Activated CD8-positive, alpha-beta memory T cell treated with anti-CD3 and anti-CD28 coated beads for 36 hours (primary cell): Measurements from ENCODE around the gene PCSK4. TPM values are rescaled to one million over a fixed set of nuclear protein-coding genes. Genes with fewer than 3 reads are reported as not detected.

ENCODE experiments used
- CTCF ChIA-PET: fragments of 350-600 bp; sonication (Branson Sonifier 250); formaldehyde crosslinking; loops from one replicate; lab custom pipeline; 2021; ENCODE audit warnings: antibody characterized with exemption; lab: Charles Lee
- POLR2A ChIA-PET: fragments of 350-600 bp; sonication (Branson Sonifier 250); formaldehyde crosslinking; loops from one replicate; lab custom pipeline; 2021; ENCODE audit warnings: antibody characterized with exemption; lab: Charles Lee
- total RNA-seq, 2 experiments: library from RNA; stranded (reverse); gene quantifications; one replicate each; pipeline ENCODE4 v1.2.3, GENCODE V29; 2021

PCSK4 gene
- total RNA-seq, 2 experiments from 2014 or later, result 1.3 TPM

DNA sequence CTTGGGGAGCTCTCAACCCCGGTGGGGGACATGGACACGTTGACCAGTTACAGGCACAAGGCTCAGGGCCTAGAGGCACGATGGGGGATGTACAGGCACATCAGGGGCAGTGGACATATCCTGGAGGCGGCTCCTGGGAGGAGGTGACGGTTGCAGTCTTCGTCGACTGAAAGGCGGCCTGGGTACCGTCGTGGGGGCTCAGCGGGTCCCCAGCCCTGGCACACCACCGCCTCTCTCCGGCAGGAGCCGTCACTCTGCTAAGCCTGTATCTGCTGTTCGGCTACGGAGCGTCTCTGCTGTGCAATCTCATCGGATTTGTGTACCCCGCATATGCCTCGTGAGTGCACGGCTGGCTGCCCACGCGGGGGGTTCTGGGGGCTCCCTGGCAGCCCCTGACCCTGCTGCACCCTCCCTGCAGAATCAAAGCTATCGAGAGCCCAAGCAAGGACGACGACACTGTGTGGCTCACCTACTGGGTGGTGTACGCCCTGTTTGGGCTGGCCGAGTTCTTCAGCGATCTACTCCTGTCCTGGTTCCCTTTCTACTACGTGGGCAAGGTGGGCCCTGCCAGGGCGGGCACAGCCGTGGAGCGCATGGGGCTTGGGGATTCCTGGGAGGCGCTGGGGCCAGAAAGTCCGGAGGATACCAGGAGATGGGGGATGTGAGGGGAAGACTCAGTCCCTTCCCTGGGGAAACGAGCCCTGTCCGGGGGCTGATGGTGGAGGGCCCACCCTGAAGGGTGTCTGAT, 5.1 kb upstream of the PCSK4 start:
- CTCF ChIA-PET, result no interaction called here
- POLR2A ChIA-PET, result no interaction called here

DNA sequence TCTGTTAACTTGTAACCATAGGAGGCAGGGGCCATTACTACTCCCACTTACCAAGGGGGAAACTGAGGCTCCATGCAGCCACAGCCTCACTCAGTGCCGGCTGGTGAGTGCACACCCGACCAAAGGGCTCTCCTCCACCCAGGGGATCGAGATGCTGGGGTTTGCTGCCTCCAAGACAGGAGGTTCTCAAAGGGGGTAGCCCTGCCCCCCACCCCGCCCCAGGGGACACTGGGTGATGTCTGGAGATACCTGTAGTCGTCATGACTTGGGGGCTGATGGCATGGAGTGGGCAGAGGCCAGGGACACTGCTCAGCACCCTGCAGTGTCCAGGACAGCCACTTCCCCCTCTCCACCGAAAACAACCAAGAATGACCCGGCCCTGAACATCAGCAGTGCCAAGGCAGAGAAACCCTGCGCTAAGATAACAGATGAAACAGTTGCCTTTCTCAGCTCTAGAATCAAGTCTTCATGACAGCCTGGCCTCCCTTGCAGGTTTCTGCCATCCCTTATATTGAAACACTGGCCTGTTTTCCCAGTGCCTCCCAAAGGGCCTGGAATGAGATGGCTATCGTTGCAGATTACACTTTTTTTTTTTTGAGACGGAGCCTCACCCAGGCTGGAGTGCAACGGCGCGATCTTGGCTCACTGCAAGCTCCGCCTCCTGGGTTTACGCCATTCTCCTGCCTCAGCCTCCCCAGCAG, 4.1 kb upstream of the PCSK4 start:
- ChIA-PET CTCF (no interaction called here), POLR2A (no interaction called here)

DNA sequence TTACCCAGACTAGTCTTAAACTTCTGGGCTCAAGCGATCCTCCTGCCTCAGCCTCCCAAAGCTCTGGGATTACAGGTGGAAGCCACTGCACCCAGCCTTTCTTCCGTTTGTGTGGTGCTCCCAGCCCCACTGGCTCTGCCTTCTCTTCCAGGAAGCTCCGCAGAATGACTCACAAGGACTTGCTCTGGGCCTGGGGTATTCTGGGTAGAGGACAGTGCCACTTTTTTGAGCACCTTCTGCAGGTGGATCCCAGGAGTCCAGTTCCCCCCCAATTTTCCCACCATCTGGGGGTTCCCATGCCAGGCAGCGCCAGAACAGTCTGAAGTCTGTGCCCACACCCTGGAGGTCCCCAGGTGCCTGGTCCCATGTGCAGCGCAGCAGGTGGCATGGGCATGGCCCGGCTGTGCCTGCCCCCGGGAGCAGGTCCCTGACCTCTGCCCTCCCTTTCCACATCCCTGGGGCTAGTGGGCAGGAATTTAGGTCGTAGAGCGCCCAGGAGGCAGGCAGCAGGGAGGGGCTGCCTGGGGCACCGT, 2.4 kb upstream of the PCSK4 start:
- POLR2A ChIA-PET, result no interaction called here
- CTCF ChIA-PET, result no interaction called here

DNA sequence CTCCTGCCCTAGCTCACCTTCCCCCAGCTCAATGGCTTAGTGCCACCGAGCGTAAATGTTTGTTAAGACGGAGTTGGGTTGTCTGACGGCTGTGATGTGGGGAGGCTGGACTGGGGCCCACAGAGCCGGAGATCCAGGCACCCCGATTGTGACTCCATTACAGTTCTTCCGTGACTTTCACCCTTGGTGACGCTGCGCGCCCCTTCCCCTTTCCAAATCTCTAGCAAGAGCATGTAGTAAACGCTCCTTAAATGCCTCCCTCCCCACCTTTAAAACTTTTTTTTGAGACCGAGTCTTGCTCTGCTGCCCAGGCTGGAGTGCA, 1.7 kb upstream of the PCSK4 start:
- ChIA-PET POLR2A (no interaction called here), CTCF (interaction anchor here (1.3 kb wide), 1 partner anchor 54 kb away, joined by 5 read pairs; no protein-coding TSS in a partner anchor)

DNA sequence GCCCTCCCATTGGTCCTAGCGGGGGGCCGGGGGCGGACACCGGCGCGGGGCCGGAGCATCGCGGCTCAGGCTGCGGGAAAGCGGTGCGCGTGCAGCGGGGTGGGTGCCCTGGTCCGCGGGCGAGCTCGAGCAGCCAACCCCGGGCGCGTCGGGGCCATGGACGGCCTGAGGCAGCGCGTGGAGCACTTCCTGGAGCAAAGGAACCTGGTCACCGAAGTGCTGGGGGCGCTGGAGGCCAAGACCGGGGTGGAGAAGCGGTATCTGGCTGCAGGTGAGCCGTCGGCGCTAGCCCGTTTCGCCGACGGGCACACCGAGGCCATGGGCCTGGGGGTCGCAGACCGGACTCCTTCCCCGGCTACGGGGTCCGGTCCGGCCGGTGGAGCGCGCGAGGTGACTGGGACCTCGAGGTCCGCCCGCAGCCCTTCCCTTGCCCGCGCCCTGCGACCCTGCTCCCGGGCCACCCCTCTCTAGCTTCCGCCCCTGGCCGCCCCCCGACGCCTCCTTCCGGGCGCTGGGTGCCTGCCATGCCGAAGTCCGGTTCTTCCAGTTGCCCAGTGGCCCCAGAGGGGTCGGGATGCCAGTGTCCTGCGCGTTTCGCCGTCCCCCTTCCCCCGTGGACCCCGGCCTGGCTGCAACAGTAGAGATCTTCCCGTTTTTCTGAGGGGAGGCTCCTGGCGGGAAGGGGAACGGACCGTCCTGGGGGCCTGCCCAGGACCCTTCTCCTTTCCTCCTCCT, 1.1 kb upstream of the PCSK4 start, which contains the start of gene REEP6:
TSS of gene REEP6 (plus strand) at position 68 of the 735 bp plus-strand sequence. CDS start at position 157, 89 bp downstream.
- CTCF ChIA-PET, result interaction anchor here (0.6 to 1.3 kb wide), 3 partner anchors 55 to 1136 kb away, joined by 3 to 5 read pairs (median 3); no protein-coding TSS in a partner anchor
- POLR2A ChIA-PET, result interaction anchor here (0.7 to 1.0 kb wide), 2 partner anchors 212 to 464 kb away, joined by 4 to 7 read pairs; no protein-coding TSS in a partner anchor

DNA sequence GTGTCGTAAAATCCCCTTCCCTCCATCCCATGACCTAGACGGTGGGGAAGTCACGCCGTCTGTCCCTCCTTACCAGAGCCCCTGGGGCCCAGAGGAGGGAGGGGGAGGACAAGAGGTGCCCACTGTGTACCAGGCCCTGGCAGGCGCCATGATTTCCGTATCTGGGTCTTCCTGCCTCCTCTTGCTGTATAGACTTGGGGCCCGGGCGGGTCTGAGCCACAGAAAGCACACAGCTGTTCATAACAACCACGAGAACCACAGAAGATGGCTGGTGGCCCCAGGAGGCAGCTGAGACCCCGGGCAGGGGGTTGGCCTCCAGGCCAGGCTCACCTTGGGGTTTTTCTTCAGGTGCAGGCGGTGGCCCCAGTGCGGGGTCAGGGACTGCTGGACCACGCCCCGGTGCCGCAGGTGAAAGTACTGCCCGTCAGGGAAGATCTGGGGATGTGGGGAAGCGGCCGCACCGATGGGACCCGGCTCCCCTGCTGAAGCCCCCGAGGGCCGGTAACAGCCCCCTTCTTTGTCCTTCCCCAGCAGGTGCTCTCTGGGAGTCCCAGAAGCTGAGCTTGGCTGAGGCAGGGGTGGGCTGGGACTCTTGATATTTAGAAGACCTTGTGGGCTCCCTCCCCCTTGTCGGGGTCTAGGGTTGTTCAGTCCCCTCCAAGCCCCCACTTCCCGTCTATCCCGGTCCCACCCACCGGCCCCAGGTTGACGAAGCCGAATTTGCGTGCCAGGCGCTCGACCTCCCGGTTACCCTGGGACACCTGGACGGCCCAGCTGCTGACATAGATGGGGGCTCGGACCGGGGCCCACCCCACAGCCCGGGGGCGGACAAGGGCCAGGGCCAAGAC, 463 bp downstream of the PCSK4 start:
- ChIA-PET POLR2A (no interaction called here), CTCF (interaction anchor here (0.7 kb wide), 1 partner anchor 291 kb away, joined by 3 read pairs; no protein-coding TSS in a partner anchor)

DNA sequence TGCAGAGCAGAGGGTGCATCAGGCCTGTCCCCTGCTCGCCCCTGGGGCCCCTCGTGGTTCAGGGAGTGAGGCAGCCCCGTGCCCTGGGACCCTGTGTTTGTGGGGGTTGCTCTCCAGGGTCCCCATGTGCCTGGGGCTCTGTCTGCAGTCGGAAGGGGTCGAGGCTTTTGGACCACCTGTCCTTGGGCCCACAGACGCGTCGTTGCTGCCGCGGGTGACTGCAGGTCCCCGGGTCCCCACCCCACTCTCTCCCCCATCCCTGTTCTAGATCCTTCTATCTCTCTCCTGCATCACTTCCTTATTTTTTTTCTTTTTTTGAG, 1.9 kb downstream of the PCSK4 start:
- CTCF ChIA-PET, result no interaction called here
- POLR2A ChIA-PET, result no interaction called here

DNA sequence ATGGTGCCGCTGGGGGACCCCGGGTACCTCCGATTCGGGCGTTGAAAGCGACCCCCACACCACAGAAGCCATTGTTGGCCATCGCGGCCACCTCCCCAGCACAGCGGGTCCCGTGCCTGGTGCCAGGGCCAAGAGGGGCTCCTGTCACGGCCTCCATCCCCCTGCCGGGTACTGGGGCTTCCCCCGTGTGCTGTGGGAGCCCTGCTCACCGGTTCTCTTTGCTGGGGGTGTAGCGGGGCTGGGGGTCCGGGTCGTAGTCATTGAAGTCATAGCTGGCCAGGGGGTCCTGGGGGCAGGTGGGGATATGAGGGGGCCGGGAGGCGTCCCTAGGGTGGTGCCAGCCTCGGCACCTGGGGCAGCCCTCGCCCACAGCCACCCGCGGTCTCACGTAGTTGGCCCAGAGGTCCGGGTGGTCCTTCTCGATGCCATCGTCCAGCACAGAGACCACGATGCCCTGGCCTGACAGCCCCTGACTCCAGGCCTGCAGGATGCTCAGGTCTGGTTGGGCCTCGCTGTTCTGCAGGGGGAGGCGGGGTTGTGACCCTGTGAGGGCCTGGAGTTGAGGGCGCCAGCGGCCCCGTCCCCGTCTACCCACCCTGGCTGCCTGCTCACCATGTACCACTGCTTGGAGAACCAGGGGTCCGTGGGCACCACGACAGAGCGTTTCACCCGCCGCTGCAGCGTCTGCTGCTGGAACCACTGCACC, 2.4 kb downstream of the PCSK4 start:
- CTCF ChIA-PET, result no interaction called here
- POLR2A ChIA-PET, result no interaction called here

DNA sequence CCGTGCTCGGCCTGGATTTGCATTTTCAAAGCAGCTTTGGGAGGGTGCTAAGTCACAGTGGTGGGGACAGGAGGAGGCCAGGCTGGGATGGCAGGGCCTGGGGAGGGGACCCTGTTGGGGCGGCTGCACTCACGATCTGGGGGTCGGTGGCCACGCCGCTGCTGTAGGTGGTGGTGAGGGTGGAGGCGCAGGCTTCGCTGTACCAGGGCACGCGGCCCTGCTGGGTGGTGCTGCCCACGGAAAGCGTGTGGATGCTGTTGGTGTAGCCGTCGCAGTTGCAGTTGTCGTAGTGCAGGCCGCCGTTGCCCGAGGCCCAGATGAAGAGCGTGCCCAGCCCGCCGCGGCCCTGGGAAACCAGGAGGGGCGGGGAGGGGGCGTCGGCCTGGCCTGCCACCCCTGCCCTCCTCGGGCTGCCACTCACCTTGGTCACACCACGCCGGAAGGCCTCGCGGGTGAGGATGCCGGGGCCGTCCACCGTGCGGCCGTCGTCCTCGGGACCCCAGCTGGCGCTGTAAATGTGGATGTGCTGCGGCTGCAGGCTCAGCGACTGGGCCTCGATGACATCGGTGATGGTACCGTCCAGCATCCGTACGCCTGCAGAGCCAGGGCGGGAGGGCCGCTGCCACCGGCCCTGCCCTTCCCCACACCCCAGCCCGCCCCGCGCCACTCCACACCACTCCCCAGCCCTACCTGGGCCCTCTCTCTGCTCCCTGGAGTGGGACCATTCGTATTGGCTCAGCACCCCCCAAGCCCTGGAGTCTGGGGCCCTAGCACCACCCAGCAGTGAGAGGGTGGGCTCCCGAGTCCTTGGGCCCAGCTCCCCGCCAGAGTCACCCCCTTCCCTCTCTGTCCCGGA, 3.2 kb downstream of the PCSK4 start:
- ChIA-PET CTCF (no interaction called here), POLR2A (no interaction called here)

DNA sequence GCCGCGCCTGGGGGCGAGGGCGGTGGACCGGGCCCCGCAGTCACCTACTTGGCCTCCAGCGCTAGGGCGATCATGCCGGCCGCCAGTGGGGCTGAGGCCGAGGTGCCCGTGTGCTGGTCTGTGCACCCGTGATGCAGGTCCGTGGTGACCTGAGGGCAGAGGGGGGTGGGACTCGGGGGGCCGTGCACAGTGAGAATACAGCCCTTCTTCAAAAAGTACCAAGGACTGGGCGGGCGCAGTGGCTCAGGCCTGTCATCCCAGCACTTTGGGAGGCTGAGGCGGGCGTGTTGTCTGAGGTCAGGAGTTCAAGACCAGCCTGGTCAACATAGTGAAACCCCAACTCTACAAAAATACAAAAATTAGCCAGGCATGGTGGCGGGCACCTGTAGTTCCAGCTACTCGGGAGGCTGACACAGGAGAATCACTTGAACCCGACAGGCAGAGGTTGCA, 6.1 kb downstream of the PCSK4 start:
- ChIA-PET CTCF (no interaction called here), POLR2A (no interaction called here)

DNA sequence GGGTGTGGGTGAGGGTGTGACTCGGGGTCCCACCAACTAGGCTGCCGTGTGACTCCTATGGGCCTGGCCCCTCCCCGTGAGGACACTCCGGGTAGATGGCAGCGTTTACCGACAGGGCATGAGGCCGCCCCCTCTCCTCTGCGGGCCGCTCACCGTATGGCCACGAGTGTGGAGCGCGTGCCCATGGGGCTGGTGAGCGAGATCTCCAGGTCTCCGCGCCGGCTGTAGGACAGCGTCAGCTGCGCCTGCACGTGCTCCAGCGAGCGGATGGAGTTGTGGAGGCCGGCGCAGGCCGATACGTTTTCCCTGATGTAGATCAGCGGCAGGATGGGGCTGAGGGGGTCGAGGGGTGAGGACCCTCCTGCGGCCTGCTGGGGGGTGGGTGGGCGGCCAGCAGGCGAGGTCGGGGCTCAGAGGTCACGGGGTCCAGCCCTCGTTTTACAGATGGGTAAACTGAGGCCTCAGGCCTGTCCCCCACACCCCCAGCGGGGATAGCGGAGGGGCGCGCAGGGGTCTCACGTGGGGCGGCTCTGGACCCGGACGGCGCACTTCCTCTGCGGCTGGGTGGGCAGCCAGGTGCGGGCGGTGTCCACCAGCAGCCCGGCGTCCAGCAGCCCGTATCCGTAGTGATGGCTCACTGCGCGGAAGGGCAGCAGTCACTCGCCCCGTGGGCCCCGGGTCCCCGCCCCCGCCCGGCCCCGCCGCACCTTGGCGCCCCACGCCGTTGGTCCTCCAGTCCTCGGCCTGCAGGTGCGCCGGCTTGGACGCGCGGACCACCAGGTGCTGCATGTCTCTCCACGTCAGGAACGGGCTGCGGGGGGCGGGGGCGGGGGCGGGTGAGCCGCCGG, 6.8 kb downstream of the PCSK4 start:
- ChIA-PET POLR2A (no interaction called here), CTCF (no interaction called here)

DNA sequence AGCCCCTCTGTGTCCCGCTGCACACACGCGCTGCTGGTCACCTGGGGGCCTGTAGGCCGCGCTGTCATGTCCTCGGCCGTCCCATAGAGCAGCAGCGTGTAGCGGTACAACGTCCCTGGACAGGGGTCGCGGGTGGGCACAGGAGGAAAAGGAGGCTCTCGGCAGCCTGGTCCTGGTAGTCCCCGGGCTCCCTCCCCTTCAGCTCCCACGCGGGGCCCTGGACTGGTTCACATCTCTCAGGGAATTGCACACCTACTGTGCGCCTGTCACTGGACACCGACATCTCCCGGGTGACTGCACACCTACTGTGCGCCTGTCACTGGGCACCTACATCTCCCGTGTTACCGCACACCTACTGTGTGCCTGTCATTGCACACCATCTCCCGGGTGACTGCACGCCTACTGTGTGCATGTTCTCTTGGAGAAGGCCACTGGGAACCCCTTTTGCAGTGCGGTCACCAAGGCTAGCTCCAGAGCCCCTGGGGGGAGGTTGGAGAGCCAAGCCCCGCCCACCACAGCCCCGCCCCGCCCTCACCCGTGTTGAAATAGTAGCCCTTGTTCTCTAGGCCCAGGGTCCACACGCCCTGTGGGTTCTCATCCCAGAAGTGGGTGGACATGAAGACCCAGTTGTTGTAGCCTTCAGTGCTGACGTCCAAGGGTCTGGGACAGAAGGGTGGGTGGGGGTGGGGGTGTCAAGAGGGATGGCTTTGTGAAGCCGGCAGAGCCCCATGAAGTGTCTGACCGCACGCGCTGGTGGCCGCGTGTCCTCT, 7.6 kb downstream of the PCSK4 start:
- ChIA-PET CTCF (no interaction called here), POLR2A (no interaction called here)

DNA sequence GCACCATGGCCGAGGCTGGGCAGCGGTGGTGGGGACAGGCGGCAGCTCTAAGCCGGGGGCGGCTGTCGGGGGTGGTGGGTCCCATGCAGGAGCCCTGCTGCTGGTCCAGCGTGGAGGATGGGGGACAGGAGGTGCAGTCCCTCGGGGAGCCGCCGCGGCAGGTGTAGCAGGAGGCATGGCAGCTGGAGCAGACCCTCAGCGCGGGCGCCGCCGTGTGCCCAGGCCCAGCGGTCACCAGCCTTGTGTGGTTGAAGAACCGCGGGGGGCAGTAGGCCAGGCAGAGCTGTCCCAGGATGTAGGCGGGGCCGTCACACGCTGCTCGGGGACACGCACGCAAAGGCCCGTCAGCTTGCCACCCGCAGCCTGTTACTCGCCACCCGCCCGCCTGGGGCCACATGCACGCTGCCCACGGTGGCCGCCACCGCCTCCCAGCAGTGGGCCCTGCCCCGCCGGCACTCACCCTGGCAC, 8.2 kb downstream of the PCSK4 start:
- ChIA-PET CTCF (no interaction called here), POLR2A (no interaction called here)

DNA sequence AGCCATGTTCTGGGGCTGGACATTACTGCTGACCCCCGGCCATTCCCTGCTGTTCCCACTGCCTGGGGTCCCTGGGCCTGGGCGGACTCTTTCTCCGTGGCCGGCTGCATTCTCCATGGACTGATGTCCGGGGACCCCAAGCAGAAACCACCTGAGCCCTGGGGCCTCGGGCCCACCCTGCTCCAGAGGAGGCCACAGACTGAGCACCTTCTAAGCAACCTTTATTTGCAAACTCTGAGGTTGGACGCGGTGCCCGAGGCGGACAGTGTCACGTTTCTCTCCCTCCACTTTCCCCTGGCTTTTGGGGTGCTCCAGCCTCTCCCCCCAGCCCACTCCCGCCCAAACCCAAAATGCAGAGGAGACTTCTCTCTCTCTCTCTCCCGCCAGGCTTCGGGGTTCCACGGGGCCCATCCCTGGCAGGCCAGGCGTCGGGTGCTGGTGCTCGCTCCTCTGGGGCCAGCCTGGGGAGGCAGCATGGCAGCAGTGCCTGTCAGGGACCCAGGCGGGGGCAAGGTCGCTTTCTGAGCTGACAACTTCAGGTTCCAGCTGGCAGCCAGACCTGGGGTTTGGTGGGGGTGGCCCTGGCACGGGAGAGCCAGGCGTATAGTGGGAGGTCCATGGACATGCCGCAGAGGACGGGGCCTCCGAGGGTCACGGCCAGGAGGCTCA, 8.8 kb downstream of the PCSK4 start:
- CTCF ChIA-PET, result no interaction called here

More for the DNA sequence above, 8.8 kb downstream of the PCSK4 start:
- POLR2A ChIA-PET, result no interaction called here
